Heart left ventricle (tissue), 13 donors: ENCODE measurements around the gene SLC9A5.

ENCODE experiments used
- POLR2A ChIP-seq, 2 donors: fragments of 450-650 bp; IDR thresholded peaks; one replicate each; pipeline ENCODE4 v1.6.1; 2017; ENCODE audit warnings: antibody characterized with exemption in 2 of 2, mild to moderate bottlenecking in 2 of 2, moderate library complexity in 2 of 2
- TF ChIP-seq, protein P1 (sequence below), 12 donors: fragments of 200-600 bp; sonication (generic) in 4 of 12; IDR thresholded peaks; one replicate each; pipeline versions ENCODE4 v1.5.0 to v1.8.0; 2018 to 2022; ENCODE audit warnings: antibody characterized with exemption in 12 of 12, mild to moderate bottlenecking in 5 of 12
- donor health status: ischemic (EF 13 %, LVEDD 7.1; RV severe dilation, severe dysfunction).
- donor health status: DM: no; HTN: yes; CAD: no.
- donor health status: DM: no; HTN: no; CAD: no.
- donor health status: ischemic (EF 25% LVEDD 6.9; RV normal size, moderate dysfunction).
- donor health status: ischemic (EF 25% LVEDD 5.7; RV mildly dilated, moderate dysfunction).
- donor health status: ischemic (EF 35%, LVEDD 5.7; RV mildly dilated, moderate dysfunction).
- donor health status: nonischemic (EF 11% LVEDD 7.7; RV severe dilation, severe dysfunction).
- donor health status: DM: yes; HTN: yes; CAD: no.
- donor health status: PGD.
- donor health status: ischemic (EF 29% LVEDD 5.4; RV normal size, mild dysfunction).
- donor health status: nonischemic (EF 23%, LVEDD 6.1; RV moderate dilation, normal function).

DNA sequence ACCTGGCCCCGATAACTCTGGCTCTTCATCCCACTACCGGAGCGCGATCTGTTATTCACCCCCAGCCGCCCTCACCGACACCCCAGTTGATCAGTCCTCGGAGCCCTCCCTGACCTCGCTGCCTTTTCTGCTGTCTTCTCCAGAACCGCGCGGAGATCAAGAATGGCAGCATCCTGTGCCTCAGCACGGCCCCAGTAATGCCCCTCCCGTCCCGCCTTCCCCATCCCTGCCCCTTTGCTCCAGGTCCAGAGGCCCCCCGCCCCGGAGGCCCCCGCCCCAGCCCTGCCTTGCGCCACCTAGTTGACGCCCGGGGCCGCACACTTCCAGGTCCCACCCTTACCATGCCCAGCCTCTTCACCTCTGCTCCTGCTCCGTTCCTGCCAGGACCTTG lies 49.0 kb upstream of the SLC9A5 start:
- TF ChIP-seq, protein P1, sequence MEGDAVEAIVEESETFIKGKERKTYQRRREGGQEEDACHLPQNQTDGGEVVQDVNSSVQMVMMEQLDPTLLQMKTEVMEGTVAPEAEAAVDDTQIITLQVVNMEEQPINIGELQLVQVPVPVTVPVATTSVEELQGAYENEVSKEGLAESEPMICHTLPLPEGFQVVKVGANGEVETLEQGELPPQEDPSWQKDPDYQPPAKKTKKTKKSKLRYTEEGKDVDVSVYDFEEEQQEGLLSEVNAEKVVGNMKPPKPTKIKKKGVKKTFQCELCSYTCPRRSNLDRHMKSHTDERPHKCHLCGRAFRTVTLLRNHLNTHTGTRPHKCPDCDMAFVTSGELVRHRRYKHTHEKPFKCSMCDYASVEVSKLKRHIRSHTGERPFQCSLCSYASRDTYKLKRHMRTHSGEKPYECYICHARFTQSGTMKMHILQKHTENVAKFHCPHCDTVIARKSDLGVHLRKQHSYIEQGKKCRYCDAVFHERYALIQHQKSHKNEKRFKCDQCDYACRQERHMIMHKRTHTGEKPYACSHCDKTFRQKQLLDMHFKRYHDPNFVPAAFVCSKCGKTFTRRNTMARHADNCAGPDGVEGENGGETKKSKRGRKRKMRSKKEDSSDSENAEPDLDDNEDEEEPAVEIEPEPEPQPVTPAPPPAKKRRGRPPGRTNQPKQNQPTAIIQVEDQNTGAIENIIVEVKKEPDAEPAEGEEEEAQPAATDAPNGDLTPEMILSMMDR (IDR thresholded peaks at IDR 0.05): no peak
- no peak for TF ChIP-seq POLR2A (IDR thresholded peaks at IDR 0.05)
